LoVo (cell line): ENCODE measurements around the gene TTC8.
"Not testable (repeated sequence)": the region's sequence is repeated elsewhere in the genome, so short reads cannot be mapped to it uniquely, and the experiment has no call there.

Source experiments
- DNase-seq: peaks from one replicate; pipeline ENCODE4 v3.0.0-alpha.2; 2016; ENCODE audit warnings: low spot score

TTC8 gene

DNA sequence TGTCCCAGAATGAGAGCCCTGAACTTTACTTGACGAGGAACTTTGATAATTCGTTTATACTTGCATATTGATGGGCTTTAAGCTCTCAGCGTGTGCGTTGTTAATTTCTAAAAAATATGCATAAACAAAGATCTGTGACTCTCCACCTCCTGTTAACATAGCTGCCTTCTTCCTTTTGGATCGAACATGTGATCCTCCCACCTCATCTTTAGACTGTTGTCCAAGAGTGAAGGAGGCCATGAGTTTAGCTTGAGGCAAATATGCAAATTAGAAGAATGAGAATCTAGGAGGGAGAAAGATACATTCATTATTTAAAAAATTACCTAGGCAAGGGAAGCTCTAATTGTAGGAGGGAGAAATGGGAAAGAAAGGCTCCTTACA lies 617 bp downstream of the TTC8 start:
- no peak for DNase-seq

DNA sequence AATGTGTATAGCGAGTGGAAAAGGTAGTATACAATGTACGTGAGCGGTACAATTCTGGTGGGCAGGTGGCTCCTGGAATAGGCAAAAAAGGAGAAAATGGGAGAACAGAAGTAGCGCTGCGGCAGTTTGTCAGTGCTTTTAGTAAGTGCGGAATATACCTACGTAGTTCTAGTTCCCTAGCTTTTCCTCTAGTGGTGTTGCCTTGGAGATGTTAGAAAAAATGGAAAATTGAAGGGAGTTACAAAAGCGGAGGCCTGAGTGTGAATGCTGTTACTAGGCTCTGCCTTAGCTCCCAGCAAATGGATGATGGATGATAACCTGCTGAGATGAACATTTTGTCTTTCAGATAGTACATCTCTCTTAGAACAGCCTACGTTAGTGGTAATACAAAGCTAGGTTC lies 1.1 kb downstream of the TTC8 start:
- no peak for DNase-seq

DNA sequence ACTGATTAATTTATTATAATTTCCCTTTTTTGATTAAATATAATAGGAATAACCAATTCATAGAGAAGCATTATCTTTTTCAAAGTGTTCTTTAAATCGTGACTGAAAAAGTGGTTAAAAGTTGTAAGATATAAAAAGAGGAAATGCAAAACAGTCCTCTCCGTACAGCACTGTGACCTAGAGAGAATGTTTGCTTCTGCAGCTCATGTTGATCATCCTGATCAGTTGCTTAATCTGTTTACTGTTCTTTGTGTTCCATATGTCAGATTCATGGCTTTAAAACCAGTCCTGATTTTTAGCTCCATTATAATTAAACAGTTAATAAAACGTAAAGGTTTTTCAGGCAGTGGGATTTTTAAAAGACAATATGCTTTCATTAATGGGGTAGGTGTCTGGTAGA lies 4.7 kb downstream of the TTC8 start:
- no peak for DNase-seq

DNA sequence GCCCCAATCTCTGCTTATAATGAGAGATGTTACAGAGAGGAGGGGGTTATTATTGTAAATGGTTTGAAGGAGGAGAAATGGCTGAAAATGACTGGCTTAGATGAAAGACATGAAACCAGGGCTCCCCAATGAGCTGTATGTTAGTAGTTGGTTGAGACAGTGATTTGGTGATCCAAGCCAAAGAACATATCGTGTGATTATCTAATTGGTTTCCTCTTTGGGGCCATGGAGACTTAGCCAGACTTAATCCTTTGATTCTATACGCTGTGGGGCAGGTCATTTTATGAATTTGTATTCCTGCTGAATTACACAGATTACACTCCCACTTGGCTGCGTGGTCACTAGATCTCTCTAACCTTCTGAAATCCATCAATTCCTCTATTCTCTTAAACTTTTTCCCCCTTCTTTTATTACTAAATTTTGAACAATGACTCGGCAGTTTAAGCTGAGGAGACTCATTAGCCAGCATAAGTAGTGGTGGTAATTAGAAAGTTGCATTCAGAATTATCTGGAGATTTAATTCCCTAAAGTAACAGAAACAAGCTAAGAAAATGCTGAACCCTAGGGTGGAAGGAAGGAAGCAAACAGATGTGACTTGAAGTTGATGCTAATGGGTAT lies 5.3 kb downstream of the TTC8 start:
- no peak for DNase-seq

DNA sequence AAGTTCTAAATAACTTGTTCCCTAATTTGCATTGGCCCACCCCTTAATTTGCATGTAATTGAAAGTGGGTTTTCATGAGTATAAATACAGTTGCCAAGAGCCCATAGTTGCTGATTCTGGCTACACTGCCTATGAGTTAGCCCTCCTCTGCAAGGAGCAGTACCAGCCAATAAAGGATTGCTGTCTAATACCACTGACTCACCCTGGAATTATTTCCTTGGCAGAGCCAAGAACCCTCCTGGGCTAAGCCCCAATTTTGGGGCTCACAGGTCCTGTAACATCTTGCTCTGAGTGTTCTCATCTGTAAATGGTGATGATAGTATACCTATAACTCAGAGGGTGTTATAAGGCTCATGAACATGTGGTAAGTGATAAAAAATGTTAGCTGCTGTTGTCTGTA lies 6.8 kb downstream of the TTC8 start:
- DNase-seq, result peak; percentile 10

DNA sequence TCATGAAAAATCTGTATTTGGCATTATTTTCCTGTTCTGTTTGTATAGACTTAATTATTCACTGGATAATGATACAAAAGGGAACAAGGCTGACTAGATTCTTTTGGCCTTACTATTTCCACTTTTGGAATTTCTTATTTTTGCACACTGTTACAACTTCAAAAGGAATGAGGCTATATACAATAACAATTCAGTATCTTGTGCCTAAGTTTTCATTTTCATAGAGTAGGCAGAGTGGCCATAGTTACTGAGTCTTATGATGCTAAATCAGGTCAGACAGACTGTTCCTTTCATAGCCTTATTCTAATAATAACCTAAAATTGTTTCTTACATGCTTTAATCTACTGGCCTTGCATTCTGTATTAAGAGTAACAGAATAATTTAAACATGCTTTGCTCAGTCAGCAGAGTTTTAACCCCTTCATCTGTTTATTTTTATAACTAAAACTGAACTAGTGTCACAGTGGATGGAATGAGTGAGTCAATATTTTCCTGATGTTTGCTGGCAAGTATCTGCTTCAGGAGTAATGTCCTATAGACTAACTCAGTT lies 10.5 kb downstream of the TTC8 start:
- no peak for DNase-seq

DNA sequence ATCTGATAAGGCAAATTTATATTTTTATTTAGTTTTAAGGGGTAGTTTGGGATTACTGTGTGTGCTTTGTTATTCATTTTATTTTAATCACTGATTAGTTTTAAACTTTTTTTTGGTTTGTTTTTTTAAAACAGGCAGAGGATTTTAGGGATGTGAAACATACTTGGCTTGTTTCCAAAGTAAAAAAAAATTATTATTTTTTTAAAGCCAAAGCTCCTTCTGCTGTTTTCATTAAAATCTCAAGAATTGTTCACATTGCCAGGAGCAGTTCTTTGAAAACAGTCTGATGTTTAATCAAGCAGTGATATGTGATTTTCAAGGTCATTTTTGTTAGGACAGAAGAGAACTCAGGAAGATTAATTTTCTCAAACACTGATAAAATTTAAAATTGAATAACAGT lies 11.2 kb downstream of the TTC8 start:
- DNase-seq, result no peak

DNA sequence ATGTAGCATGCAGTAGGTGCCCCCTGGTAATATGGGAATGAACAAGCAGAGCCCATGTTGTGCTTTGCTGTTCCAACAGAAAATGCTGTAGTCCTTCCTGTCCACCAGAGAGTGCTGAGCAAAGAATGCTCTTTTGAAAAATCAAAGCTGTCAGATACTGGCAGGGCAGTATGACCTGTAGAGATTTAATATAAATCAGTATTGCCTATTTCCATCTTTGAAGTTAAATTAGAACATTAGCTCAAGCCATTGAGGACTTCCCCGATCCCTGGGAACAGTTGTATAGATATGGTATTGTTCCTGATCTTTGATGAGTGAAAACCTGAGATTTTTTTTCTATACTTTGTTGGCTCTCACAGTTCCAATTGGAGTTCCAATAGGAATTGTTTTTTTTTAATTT lies 13.0 kb downstream of the TTC8 start:
- no peak for DNase-seq

DNA sequence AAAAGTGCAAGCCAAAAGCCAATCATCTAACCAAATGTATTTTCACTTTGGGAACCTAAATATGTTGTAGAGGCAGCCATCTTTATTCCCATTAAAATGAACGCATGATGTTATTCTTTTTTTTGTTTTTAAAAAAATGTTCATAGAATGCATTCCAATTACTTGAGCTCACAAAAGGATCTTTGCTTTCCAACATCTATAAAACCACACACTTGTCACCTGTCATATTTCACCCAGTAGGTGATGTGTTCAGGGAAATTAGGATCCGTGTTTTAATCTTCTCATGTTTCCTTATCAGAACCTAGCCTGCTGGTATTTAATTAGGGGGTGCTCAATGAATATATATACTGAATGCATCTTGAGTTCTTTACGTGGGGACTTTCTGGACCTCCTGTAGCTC lies 13.6 kb downstream of the TTC8 start:
- DNase-seq, result no peak

DNA sequence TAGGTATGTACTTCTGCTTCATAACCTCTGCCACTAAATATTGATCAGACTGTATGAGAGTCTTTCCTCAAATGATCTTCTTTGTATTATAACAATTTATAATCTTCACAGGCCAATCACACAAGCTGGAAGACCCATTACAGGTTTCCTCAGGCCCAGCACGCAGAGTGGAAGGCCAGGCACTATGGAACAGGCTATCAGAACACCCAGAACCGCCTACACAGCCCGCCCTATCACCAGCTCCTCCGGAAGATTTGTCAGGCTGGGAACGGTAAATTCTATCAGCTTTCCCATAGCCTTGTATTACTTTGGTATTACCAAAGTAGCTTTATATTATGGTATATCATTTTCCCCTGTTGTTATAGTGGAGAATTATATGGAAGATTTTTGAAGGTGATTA lies 16.5 kb downstream of the TTC8 start:
- DNase-seq, result no peak

DNA sequence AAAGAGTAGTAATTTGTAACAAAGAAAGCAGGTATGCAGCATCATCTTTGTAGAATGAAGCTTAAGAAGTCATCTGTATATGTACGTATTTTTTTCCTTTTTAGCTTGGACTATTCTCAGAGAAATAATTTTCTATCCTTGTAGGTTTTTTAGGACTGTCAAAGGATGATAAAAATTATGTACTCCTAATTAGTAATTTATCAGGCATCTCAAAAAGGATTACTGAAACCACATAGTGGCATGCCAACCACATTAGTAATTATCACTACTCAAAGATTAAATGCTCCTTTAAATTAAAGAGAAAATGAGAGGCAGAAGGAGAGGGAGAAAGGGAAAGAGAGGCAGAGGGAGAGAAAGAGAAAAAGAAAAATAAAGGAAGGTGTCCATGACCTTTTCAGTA lies 17.3 kb downstream of the TTC8 start:
- no peak for DNase-seq

DNA sequence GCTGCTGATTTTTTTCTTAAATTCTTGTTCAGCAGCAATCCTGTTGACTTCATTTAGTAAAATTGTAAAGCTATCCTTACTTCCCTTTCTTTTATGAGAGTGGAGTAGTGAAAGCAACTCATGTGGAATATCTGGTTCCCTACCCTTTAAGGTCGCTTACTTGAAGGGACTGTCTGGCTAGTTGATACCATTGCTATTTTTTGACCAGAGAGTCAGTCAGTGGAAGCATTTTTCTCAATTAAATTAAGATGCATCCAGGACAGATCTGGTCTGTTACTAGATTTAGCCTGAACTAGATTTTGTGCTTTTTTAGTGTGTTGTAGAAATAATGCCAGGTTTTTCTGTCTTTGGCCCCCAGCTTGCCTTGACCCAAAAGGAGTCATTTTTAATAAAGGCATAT lies 18.0 kb downstream of the TTC8 start:
- DNase-seq, result no peak

DNA sequence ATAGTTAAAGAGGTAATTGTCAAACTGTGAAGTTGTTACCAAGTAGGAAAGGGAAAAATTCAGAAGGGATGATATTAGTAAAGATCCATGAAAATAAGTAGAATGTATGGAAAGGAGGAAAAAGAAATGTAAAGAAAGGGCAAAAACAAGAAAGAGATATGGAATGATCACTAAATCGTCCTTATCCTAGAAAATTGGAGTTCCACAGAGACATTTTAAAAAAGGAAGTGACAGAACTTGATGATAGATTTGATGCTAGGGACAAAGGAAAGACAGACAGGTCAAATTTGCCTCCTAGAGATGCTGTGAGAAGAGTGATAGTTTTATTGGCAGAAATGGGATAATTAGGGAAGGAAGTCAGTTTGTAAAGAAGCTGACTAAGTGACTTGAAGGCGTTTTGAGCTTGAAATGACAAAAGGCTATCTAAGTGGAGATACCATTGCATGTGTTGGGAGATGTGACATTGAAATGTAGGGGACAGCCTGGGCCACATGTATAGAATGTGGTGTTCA lies 20.6 kb downstream of the TTC8 start:
- no peak for DNase-seq

DNA sequence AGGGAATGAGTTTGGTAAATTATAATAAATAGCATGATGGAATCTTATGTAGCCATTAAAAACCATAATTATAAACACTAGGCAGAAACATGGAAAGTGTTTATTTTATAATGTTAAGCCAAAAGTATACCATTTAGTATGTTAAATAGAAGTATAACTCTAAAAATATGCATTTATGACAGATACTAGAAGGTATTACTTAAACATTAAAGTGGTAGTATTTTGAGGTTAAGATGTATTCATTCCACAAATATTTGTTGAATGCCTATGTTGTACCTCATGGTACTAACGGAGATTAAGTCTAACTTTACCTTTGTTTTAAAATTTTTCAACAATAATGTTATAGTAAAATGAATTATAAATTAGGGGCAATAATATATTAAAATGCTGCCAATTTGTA lies 24.1 kb downstream of the TTC8 start:
- DNase-seq, result no peak

DNA sequence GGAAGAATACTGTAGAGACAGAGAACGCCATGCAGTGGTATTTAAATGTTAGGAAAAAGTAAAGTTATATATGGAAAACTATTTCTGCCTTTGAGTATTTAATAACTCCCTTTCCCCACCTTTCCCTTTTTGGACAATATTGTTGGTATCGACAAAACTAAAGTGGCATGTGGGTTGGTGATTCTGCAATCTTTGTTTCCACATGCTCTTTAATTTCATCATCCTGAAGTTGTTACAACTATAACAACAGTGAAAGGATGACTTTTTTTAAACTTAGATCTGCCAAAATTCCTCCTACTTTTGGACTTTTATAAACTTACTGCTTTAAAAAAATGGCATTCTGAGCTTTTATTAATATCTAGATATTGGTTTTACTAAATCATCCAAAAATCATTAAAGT lies 25.3 kb downstream of the TTC8 start:
- DNase-seq, result no peak

DNA sequence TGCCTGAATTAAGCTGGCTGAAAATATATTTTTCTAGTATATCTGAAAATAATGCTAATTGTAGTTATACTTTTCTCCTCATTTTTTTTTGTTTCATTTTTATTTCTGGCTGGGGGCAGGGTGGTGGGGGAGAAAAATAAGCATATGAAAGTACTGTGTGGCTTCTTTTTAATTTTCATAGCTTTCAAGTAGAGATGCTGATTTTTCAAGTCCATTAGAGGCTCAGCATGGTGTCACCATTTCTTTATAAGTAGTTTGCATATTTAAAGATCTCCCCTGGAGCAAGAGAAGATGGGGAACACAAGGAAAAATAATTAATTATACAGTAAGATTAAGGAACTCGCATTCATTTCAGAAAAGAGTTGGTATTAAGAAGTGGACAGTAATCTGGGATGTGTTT lies 27.1 kb downstream of the TTC8 start:
- DNase-seq, result no peak

DNA sequence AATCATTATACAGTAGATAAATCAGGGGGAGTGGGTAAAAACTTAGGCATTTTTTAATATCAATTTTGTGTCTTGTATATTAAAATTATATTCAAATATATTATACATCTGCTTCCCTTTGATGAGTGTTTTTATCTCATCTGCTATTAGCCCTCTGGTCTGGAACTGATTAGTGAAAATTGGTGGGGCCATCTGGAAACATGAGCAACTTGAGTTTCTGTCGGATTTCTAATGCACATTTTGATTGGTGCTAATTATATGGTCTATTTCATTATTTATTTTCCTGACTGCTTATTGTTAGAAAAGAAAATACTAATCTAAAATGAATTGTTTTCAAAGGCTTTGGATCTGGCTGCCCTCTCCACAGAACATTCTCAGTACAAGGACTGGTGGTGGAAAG lies 28.2 kb downstream of the TTC8 start:
- DNase-seq, result no peak

DNA sequence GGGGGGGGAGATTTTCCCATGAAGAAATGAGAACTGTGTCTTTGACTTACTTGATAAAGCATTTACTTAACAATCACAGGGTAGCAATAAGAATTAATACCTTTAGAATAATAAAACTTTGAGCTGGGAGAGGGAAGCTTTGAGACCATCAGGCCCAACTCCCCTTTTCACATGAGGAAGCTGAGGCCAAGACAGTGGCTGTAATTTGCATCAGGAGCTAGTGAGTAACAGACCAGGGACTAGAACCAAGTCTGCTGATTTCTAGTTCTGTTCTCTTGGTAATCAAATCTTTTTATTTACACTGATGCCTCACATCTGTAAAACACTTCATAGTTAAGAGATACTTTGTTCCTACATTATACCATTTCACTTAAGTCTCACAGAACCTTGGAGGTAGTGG lies 28.7 kb downstream of the TTC8 start:
- no peak for DNase-seq

DNA sequence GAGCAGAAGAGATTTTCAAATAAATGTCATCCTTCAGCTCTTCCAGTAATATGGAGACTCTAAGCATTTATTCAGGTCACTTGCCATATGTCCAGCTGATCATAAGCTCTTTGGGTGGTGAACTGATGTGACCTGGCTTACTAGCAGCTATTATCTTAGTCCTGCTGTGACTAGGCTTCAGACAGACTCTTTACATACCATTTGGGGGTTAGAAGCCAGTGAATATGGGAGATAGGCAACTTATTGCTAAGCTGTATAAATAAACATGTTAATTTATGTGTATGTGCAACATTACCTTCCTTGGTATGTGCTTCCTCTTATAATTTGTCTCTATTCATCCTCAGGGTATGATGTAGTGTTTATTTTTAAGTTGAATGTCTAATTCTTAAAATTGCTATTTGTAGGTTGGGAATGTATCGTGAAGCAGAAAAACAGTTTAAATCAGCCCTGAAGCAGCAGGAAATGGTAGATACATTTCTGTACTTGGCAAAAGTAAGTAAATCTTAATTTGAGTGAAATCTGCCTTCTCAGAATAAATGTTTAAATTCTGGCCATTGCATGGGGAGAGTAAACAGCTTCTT lies 32.4 kb downstream of the TTC8 start:
- no peak for DNase-seq

DNA sequence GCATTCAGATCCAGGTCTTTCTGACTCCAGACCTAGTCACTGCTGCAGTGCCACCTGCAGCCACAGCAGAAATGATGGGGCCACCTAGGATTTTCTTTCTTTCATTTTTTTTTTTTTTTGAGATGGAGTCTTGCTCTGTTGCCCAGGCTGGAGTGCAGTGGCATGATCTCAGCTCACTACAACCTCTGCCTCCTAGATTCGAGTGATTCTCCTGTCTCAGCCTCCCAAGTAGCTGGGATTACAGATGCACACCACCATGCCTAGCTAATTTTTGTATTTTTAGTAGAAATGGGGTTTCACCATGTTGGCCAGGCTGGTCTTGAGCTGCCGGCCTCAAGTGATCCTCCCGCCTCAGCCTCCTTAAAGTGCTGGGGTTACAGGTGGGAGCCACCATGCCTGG lies 33.4 kb downstream of the TTC8 start:
- not testable (repeated sequence) for DNase-seq

DNA sequence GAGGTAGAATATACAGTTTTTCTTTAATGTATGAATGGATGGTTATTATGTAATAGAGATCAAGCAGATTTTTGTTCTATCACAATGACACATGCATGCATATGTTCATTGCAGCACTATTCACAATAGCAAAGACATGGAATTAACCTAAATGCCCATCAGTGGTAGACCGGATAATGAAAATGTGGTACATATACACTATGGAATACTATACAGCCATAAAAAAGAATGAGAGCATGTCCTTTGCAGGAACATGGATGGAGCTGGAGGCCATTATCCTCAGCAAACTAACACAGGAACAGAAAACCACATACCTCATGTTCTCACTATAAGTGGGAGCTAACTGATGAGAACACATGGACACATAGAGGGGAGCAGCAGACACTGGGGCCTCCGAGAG lies 34.7 kb downstream of the TTC8 start:
- DNase-seq, result not testable (repeated sequence)

DNA sequence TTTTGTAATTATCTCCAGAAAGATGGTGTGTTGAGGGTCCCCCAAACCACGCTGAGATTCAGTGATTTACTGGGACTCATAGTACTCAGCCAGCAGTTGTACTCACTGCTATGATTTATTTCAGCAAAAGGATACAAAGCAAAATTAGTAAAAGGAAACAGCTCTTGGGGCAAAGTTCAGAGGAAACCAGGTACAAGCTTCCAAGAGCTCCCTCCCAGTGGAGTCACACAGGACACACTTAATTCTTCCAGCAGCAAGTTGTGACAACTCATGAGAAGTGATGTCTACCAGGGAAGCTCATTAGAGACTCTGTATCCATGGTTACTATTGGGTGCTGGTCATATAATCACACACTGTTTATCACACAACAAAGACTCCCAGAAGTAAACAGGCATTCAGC lies 38.7 kb downstream of the TTC8 start:
- no peak for DNase-seq

DNA sequence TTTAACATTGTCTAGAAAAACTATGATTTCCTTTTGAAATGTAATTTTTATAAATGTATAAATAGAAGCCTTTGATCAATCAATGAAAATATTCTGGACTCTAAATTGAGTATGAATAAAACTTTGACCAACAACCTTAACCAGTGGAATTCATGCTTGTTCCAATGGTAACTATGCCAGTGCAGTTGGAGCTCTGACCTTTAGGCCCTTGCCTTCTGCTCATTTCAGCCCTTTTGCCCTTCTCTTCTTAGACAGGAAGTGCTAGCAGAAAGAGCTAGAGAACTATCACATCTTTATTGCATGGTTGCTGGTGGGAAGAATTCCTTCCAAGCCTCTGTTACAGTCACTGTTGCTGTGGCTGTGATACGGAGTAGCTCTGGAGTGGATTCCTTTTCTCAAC lies 39.7 kb downstream of the TTC8 start:
- no peak for DNase-seq

DNA sequence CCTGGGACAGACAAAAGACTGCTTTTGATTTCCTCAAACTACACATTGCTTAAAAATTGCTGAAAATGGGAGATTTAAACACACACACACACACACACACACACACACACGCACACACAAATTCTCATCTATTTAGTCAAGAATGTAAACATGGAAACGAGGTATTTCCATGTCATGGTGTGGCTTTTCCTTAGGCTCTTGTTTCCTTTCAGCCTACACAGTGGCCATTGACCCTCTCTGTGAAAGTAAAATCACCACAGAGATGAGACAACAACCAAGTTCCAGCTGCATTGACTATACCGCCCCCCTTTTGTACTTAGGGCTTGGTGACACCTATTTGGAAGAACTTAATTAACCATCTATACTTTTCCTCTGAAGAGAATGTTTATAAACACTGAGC lies 41.9 kb downstream of the TTC8 start:
- DNase-seq, result no peak
